ENCODE data around the gene FLCN.
"Not testable (repeated sequence)": the region's sequence is repeated elsewhere in the genome, so short reads cannot be mapped to it uniquely, and the experiment has no call there.

DNA sequence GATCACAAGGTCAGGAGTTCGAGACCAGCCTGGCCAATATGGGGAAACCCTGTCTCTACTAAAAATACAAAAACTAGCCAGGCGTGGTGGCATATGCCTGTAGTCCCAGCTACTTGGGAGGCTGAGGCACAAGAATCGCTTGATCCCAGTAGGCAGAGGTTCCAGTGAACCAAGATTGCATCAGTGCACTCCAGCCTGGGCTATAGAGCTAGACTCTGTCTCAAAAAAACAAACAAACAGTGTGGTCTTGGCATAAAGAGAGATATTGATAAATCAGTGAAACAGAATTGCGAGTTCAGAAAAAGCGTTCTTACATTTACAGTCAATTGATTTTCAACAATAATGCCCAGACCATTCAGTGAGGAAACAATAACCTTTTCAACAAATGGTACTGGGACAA is 41.5 kb downstream of the FLCN start:
- TF ChIP-seq, protein P1, sequence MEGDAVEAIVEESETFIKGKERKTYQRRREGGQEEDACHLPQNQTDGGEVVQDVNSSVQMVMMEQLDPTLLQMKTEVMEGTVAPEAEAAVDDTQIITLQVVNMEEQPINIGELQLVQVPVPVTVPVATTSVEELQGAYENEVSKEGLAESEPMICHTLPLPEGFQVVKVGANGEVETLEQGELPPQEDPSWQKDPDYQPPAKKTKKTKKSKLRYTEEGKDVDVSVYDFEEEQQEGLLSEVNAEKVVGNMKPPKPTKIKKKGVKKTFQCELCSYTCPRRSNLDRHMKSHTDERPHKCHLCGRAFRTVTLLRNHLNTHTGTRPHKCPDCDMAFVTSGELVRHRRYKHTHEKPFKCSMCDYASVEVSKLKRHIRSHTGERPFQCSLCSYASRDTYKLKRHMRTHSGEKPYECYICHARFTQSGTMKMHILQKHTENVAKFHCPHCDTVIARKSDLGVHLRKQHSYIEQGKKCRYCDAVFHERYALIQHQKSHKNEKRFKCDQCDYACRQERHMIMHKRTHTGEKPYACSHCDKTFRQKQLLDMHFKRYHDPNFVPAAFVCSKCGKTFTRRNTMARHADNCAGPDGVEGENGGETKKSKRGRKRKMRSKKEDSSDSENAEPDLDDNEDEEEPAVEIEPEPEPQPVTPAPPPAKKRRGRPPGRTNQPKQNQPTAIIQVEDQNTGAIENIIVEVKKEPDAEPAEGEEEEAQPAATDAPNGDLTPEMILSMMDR (optimal IDR thresholded peaks at IDR 0.05 in 1 of 3, IDR thresholded peaks at IDR 0.05 in 1 of 3, conservative IDR thresholded peaks at IDR 0.05 in 1 of 3; ENCODE audit: extremely low read depth in 1 of 3, insufficient read depth in 2 of 3, low read length in 3 of 3): not testable (repeated sequence)
- TF ChIP-seq EZH2 (IDR thresholded peaks at IDR 0.05; ENCODE audit: low read length): not testable (repeated sequence)

Measured in keratinocyte (primary cell).